Ishikawa (cell line): ENCODE measurements around the gene TJP1.
A peak's percentile ranks its signal among the peaks of the same experiment; 100 is the strongest.

Experiments used
- EP300 ChIP-seq: IDR thresholded peaks from 2 replicates; pipeline ENCODE4 v1.6.1; 2012; ENCODE audit warnings: borderline replicate concordance
- REST ChIP-seq: IDR thresholded peaks from 2 replicates; pipeline ENCODE4 v1.6.1; 2012; ENCODE audit warnings: low read depth, mild to moderate bottlenecking
- TCF12 ChIP-seq: IDR thresholded peaks from 2 replicates; pipeline ENCODE4 v1.6.1; 2012; ENCODE audit warnings: low read depth
- ZBTB7A ChIP-seq: IDR thresholded peaks from 2 replicates; pipeline ENCODE4 v1.6.1; 2012; ENCODE audit warnings: low read depth
- TF ChIP-seq, protein P1 (sequence below): IDR thresholded peaks from 2 replicates; pipeline ENCODE4 v1.6.1; 2012

- TF ChIP-seq EP300 (no peak), REST (no peak), TCF12 (no peak), ZBTB7A (0 out of 2 replicates have a peak, but pooled peaks have one; percentile 35)
- TF ChIP-seq, protein P1, sequence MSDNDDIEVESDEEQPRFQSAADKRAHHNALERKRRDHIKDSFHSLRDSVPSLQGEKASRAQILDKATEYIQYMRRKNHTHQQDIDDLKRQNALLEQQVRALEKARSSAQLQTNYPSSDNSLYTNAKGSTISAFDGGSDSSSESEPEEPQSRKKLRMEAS: peak; percentile 51
Measured at GRCh38 chr15:29656636-29657475, 165.4 kb downstream of the TJP1 start.
